Measurements from ENCODE around the gene IER5. TPM values are rescaled to one million over a fixed set of nuclear protein-coding genes. Genes with fewer than 3 reads are reported as not detected.

Gene IER5
- total RNA-seq, 2 experiments from 2014 or later = 37.2 to 38.0 TPM

DNA sequence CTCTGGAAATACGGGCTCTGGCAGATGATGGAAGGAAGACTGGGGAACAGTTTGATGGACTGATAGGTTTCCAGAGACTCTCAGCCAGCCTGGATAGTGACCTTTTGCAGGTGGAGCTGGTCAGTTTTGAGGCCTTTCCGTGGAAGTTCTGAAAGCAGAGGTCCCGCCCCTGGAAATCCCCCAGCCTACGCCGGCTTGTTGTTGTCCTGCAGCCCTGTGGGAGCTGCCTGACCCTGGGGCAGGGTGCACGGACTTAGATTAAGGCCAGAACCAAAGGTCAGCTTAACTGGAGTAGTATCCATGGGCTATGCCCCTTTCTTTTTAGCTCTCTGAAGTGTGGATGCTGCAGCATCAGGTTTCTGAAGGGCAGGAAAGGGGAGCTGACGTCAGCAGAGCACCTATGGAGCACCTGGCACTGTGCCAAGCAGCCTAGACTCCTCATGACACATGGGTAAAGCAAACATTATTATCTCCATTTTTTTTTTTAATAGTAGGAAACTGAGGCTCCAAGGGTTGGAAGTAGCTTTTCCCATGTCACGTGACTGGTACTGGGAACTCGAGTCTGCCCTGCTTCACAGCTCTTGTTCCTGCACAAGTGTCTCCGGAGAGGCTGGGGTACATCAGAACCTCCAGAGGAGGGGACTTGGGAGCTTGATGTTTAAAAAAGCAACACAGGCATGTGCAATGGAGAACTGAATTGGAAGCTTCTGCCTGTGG lies 38.5 kb downstream of the IER5 start:
- Mint-ChIP-seq H3K4me1 (ENCODE audit: low read depth) (peaks cover 56% of the 10 kb centered on the region), H3K36me3 (ENCODE audit: low read depth) (no peaks in the 10 kb centered on the region), H3K27ac (no peak overlapping the region), H3K9me3 (ENCODE audit: insufficient read depth) (no peaks in the 10 kb centered on the region), H3K4me3 (no peak overlapping the region), H3K27me3 (ENCODE audit: low read depth) (peaks cover 3% of the 10 kb centered on the region)
- ATAC-seq (no peak), DNase-seq (no peak)
- ChIA-PET CTCF (interaction anchor here (0.7 to 2.9 kb wide), 7 partner anchors 11 to 611 kb away, joined by 3 to 19 read pairs (median 3); no protein-coding TSS in a partner anchor), POLR2A (interaction anchor here (0.6 to 1.9 kb wide), 3 partner anchors 12 to 26 kb away, joined by 4 read pairs; no protein-coding TSS in a partner anchor)

DNA sequence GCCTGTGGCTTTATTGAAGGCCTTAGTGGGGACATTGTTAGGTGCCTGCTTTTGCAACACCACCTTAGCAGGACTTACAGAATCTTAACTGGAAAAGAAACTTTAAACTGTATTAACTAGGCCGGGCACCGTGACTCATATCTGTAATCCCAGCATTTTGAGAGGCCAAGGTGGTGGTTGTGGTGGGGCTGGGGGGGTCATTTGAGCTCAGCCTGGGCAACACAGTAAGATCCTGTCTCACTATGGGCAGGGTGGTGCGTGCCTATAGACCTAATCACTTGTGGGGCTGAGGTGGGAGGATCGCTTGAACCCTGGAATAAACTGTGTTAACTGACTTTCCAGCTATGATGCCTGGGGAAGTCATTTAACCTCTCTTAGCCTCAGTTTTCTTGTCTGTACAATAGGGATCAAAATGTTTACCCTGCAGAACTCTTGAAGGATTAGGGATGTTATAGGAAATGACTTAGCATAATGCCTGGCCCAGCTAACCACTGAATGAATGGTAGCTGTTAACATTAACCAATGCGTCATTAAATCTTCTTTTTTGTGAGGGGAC lies 39.5 kb downstream of the IER5 start:
- ATAC-seq (no peak), DNase-seq (no peak)
- ChIA-PET POLR2A (interaction anchor here (0.8 to 2.0 kb wide), 5 partner anchors 13 to 39 kb away, joined by 3 to 7 read pairs (median 4); no protein-coding TSS in a partner anchor), CTCF (interaction anchor here (0.7 to 2.9 kb wide), 6 partner anchors 14 to 612 kb away, joined by 3 to 19 read pairs (median 4); no protein-coding TSS in a partner anchor)
- H3K27ac Mint-ChIP-seq = no peak overlapping the region
- H3K9me3 Mint-ChIP-seq (ENCODE audit: insufficient read depth) = no peaks in the 10 kb centered on the region
- H3K4me3 Mint-ChIP-seq = no peak overlapping the region
- H3K27me3 Mint-ChIP-seq (ENCODE audit: low read depth) = peaks cover 3% of the 10 kb centered on the region
- H3K4me1 Mint-ChIP-seq (ENCODE audit: low read depth) = peaks cover 59% of the 10 kb centered on the region
- no peaks in the 10 kb centered on the region for H3K36me3 Mint-ChIP-seq (ENCODE audit: low read depth)

DNA sequence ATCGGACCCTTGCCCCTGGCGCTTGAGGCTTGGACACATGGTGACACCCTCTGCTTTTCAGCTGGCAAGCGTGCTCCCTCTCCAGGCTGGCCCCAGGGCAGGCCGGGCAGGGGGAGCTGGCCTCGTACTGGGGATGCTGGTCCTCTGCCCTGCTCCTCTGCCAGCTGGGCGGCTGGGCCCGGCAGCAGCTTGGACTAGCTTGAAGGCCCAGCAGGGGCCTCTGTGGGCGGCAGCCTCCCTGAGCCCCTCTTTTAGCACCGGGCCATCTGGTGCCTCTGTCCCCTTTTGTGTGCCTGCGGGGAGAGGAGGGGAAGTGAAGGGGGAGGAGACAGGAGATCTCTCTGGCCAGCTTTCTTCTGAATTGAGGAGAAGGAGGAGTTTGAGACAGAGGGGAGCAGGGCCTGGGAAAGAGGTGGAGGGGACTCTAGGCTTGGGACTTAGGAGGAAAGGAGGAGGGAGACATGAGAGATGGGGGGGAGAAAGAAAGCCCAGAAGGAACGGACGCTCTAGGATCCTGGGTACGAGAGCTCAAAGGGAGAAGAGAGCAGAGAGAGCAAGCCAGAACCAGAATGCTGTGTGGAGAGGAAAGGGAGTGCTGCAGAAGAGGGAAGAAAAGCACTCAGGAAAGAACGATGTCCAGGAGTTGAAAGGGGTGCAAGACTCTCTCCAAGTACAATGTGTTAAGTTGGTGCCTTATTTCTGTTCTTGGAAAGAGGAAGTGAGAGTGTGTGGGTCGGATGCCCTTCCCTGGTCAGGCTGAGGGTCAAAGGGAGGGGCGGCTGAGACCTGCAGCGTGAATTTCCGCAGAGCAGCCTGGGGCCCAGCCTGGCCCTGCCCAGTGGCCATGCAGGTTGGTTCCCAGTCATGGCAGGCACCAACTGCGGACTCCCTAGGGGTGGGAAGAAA lies 40.3 kb downstream of the IER5 start:
- H3K27me3 Mint-ChIP-seq (ENCODE audit: low read depth) = no peaks in the 10 kb centered on the region
- POLR2A ChIA-PET = interaction anchor here (0.8 to 2.0 kb wide), 4 partner anchors 16 to 40 kb away, joined by 3 to 7 read pairs (median 6); no protein-coding TSS in a partner anchor
- H3K4me3 Mint-ChIP-seq = peak overlapping the region; percentile 16
- no peaks in the 10 kb centered on the region for H3K9me3 Mint-ChIP-seq (ENCODE audit: insufficient read depth)
- H3K27ac Mint-ChIP-seq = peak overlapping the region; percentile 56
- H3K4me1 Mint-ChIP-seq (ENCODE audit: low read depth) = peaks cover 66% of the 10 kb centered on the region
- no peak for ATAC-seq
- CTCF ChIA-PET = interaction anchor here (1.0 to 2.9 kb wide), 2 partner anchors 13 to 45 kb away, joined by 3 to 19 read pairs; no protein-coding TSS in a partner anchor
- no peaks in the 10 kb centered on the region for H3K36me3 Mint-ChIP-seq (ENCODE audit: low read depth)
- DNase-seq = no peak

- Mint-ChIP-seq H3K36me3 (ENCODE audit: low read depth) (no peaks in the 10 kb centered on the region), H3K27ac (peak overlapping the region; percentile 25), H3K27me3 (ENCODE audit: low read depth) (no peaks in the 10 kb centered on the region), H3K9me3 (ENCODE audit: insufficient read depth) (no peaks in the 10 kb centered on the region), H3K4me3 (no peak overlapping the region), H3K4me1 (ENCODE audit: low read depth) (peaks cover 68% of the 10 kb centered on the region)
- ATAC-seq (no peak), DNase-seq (no peak)
- CTCF ChIA-PET = interaction anchor here (1.0 to 1.2 kb wide), 2 partner anchors 12 to 21 kb away, joined by 4 to 5 read pairs; no protein-coding TSS in a partner anchor
- POLR2A ChIA-PET = interaction anchor here (2.0 kb wide), 2 partner anchors 40 to 41 kb away, joined by 7 to 8 read pairs; no protein-coding TSS in a partner anchor
Observed at GRCh38 chr1:181129771-181130606, 41.5 kb downstream of the IER5 start.

DNA sequence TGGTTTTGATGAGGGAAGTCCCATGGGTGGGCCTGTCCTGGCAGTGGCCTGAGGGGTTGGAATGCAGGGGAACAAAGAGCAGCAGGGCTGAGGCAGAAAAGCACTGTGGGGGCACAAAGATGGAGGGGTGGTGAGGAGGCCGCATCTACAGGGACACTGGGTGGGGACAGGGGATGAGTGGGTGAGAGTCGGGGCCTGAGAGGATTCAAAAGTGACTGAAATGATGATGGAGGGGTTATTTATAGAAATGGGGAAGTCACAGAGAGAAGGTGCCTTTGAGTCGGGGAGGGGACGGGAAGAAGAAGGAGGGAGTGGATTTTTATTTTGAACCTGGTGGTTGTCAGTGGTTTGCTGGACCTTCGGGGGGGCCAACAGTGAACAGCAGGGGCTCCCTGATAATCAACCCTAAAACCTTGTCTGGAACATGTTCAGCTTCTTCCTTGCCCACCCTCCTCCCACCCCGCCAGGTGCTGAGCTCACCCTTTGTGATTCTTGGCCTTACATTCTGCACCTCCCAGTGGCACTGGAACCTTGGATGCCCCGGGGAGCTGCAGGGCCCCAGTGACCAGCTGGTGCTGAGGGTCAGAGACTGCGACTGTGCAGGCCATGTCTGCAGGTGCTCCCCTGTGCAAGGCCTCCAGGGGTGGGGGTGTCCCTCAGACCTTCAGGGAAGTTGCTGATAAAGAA lies 42.9 kb downstream of the IER5 start:
- Mint-ChIP-seq H3K27me3 (ENCODE audit: low read depth) (no peaks in the 10 kb centered on the region), H3K4me3 (no peak overlapping the region), H3K27ac (no peak overlapping the region), H3K36me3 (ENCODE audit: low read depth) (no peaks in the 10 kb centered on the region), H3K4me1 (ENCODE audit: low read depth) (peaks cover 80% of the 10 kb centered on the region), H3K9me3 (ENCODE audit: insufficient read depth) (no peaks in the 10 kb centered on the region)
- ChIA-PET CTCF (interaction anchor here (0.9 kb wide), 1 partner anchor 10 kb away, joined by 3 read pairs; no protein-coding TSS in a partner anchor), POLR2A (interaction anchor here (0.7 to 2.0 kb wide), 3 partner anchors 24 to 68 kb away, joined by 3 to 8 read pairs (median 3); no protein-coding TSS in a partner anchor)
- no peak for ATAC-seq
- DNase-seq = no peak

GRCh38 chr1:181133441-181133951 lies 45.0 kb downstream of the IER5 start:
- H3K27ac Mint-ChIP-seq = peak overlapping the region; percentile 39
- POLR2A ChIA-PET = interaction anchor here (0.7 to 1.3 kb wide), 4 partner anchors 29 to 112 kb away, joined by 3 to 4 read pairs (median 4); no protein-coding TSS in a partner anchor
- no peaks in the 10 kb centered on the region for H3K9me3 Mint-ChIP-seq (ENCODE audit: insufficient read depth)
- H3K4me1 Mint-ChIP-seq (ENCODE audit: low read depth) = peaks cover 82% of the 10 kb centered on the region
- ATAC-seq (no peak), DNase-seq (no peak)
- H3K27me3 Mint-ChIP-seq (ENCODE audit: low read depth) = no peaks in the 10 kb centered on the region
- H3K4me3 Mint-ChIP-seq = no peak overlapping the region
- CTCF ChIA-PET = interaction anchor here (0.8 to 1.4 kb wide), 5 partner anchors 9 to 96 kb away, joined by 3 to 9 read pairs (median 3); no protein-coding TSS in a partner anchor
- no peaks in the 10 kb centered on the region for H3K36me3 Mint-ChIP-seq (ENCODE audit: low read depth)

- CTCF ChIA-PET = interaction anchor here (1.3 to 12.2 kb wide), 4 partner anchors 17 to 50 kb away, joined by 3 to 395 read pairs (median 5); partner anchors contain the start of gene IER5
- Mint-ChIP-seq H3K4me1 (ENCODE audit: low read depth) (peaks cover 82% of the 10 kb centered on the region), H3K27ac (peak overlapping the region; percentile 95), H3K36me3 (ENCODE audit: low read depth) (no peaks in the 10 kb centered on the region), H3K4me3 (no peak overlapping the region), H3K27me3 (ENCODE audit: low read depth) (no peaks in the 10 kb centered on the region), H3K9me3 (ENCODE audit: insufficient read depth) (no peaks in the 10 kb centered on the region)
- POLR2A ChIA-PET = interaction anchor here (0.7 to 4.2 kb wide), 4 partner anchors 30 to 45 kb away, joined by 3 to 38 read pairs (median 10); partner anchors contain the start of gene IER5
- no peak for ATAC-seq
- no peak for DNase-seq
Observed at GRCh38 chr1:181133969-181134418, 45.5 kb downstream of the IER5 start.

- Mint-ChIP-seq H3K27ac (peak overlapping the region; percentile 95), H3K4me3 (peak overlapping the region; percentile 52), H3K9me3 (ENCODE audit: insufficient read depth) (no peaks in the 10 kb centered on the region), H3K27me3 (ENCODE audit: low read depth) (no peaks in the 10 kb centered on the region), H3K4me1 (ENCODE audit: low read depth) (peaks cover 82% of the 10 kb centered on the region), H3K36me3 (ENCODE audit: low read depth) (no peaks in the 10 kb centered on the region)
- peak; percentile 66 for ATAC-seq
- peak; percentile 49 for DNase-seq
- CTCF ChIA-PET = interaction anchor here (0.7 to 12.2 kb wide), 12 partner anchors 18 to 113 kb away, joined by 3 to 395 read pairs (median 4); partner anchors contain the start of gene IER5
- POLR2A ChIA-PET = interaction anchor here (0.9 to 4.2 kb wide), 4 partner anchors 30 to 45 kb away, joined by 3 to 38 read pairs (median 10); partner anchors contain the start of gene IER5
Observed at GRCh38 chr1:181134543-181135436, 46.3 kb downstream of the IER5 start.

GRCh38 chr1:181135437-181135731 lies 46.9 kb downstream of the IER5 start:
- no peaks in the 10 kb centered on the region for H3K9me3 Mint-ChIP-seq (ENCODE audit: insufficient read depth)
- peak overlapping the region; percentile 95 for H3K27ac Mint-ChIP-seq
- POLR2A ChIA-PET = interaction anchor here (1.0 to 4.2 kb wide), 5 partner anchors 31 to 101 kb away, joined by 3 to 38 read pairs (median 4); partner anchors contain the start of gene IER5
- DNase-seq (peak; percentile 51), ATAC-seq (peak; percentile 54)
- H3K27me3 Mint-ChIP-seq (ENCODE audit: low read depth) = no peaks in the 10 kb centered on the region
- CTCF ChIA-PET = interaction anchor here (0.7 to 12.2 kb wide), 14 partner anchors 18 to 113 kb away, joined by 3 to 395 read pairs (median 4); partner anchors contain the start of gene IER5
- peak overlapping the region; percentile 2 for H3K4me3 Mint-ChIP-seq
- H3K4me1 Mint-ChIP-seq (ENCODE audit: low read depth) = peaks cover 82% of the 10 kb centered on the region
- no peaks in the 10 kb centered on the region for H3K36me3 Mint-ChIP-seq (ENCODE audit: low read depth)

All from activated CD8-positive, alpha-beta T cell treated with anti-CD3 and anti-CD28 coated beads, Interleukin-2, amount 10 ng/mL, durations not matched to agents 7 days and 5 days (primary cell).